ENCODE results near the gene SDHC.
"Not testable (repeated sequence)": the region's sequence is repeated elsewhere in the genome, so short reads cannot be mapped to it uniquely, and the experiment has no call there.

DNA sequence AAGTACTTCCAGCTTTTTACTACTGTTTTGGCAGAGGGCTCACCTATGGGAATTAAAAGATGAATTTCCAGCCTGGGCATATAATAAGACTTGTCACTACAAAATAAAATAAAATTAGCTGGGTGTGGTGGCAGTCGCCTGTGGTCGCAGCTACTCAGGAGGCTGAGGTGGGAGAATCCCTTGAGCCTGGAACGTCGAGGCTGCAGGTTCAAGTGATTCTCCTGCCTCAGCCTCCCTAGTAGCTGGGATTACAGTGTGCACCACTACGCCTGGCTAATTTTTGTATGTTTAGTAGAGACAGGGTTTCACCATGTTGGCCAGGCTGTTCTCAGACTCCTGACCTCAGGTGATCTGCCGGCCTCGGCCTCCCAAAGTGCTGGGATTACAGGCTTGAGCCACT lies 77.0 kb downstream of the SDHC start:
- TF ChIP-seq, protein P1, sequence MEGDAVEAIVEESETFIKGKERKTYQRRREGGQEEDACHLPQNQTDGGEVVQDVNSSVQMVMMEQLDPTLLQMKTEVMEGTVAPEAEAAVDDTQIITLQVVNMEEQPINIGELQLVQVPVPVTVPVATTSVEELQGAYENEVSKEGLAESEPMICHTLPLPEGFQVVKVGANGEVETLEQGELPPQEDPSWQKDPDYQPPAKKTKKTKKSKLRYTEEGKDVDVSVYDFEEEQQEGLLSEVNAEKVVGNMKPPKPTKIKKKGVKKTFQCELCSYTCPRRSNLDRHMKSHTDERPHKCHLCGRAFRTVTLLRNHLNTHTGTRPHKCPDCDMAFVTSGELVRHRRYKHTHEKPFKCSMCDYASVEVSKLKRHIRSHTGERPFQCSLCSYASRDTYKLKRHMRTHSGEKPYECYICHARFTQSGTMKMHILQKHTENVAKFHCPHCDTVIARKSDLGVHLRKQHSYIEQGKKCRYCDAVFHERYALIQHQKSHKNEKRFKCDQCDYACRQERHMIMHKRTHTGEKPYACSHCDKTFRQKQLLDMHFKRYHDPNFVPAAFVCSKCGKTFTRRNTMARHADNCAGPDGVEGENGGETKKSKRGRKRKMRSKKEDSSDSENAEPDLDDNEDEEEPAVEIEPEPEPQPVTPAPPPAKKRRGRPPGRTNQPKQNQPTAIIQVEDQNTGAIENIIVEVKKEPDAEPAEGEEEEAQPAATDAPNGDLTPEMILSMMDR (IDR thresholded peaks at IDR 0.05), result not testable (repeated sequence)
- not testable (repeated sequence) for TF ChIP-seq POLR2A, EP300 (IDR thresholded peaks at IDR 0.05)

Measured in tibial nerve (tissue), 4 donors.